Gastrocnemius medialis (tissue), 4 donors: ENCODE results near the gene RPN2. TPM values are rescaled to one million over a fixed set of nuclear protein-coding genes. Genes with fewer than 3 reads are reported as not detected.
A peak's percentile ranks its signal among the peaks of the same experiment; 100 is the strongest.

Experiments
- ATAC-seq, 2 donors: fragments of 150-250 bp; one replicate each; pipeline ENCODE4 v1.9.1; 2016
- DNase-seq, 2 donors: peaks; one replicate each; pipeline ENCODE4 v3.0.0-alpha.2; 2019
- H3K27ac ChIP-seq, 4 donors: fragments of 200-600 bp; sonication (generic); 1 replicate in 1 of 4; 2 replicates in 3 of 4; pipeline ENCODE4 v1.5.1; 2016 to 2018; ENCODE audit warnings: mild to moderate bottlenecking in 2 of 4, moderate library complexity in 1 of 4
- H3K27me3 ChIP-seq, 3 donors: fragments of 200-600 bp; sonication (generic) in 2 of 3; 1 replicate in 1 of 3; 2 replicates in 2 of 3; pipeline versions ENCODE4 v1.5.1 to v1.6.0; 2016 to 2019; ENCODE audit warnings: mild to moderate bottlenecking in 1 of 3, moderate library complexity in 1 of 3
- H3K36me3 ChIP-seq, 2 donors: fragments of 200-600 bp; sonication (generic) in 1 of 2; one replicate each; pipeline ENCODE4 v1.5.1; 2017 to 2018
- H3K4me1 ChIP-seq, 2 donors: fragments of 200-600 bp; sonication (generic) in 1 of 2; one replicate each; pipeline ENCODE4 v1.5.1; 2016 to 2017; ENCODE audit warnings: mild to moderate bottlenecking in 2 of 2
- H3K4me3 ChIP-seq, 4 donors: fragments of 200-600 bp; sonication (generic) in 3 of 4; 1 replicate in 1 of 4; 2 replicates in 3 of 4; pipeline ENCODE4 v1.5.1; 2016 to 2019; ENCODE audit warnings: mild to moderate bottlenecking in 2 of 4
- H3K9me3 ChIP-seq, 3 donors: fragments of 200-600 bp; sonication (generic) in 2 of 3; 1 replicate in 1 of 3; 2 replicates in 2 of 3; pipeline ENCODE4 v1.5.1; 2016 to 2019
- CTCF ChIP-seq, 5 experiments: fragments of 450-650 bp in 3 of 5; fragments of 200-600 bp in 2 of 5; sonication (generic) in 2 of 5; IDR thresholded peaks in 4 of 5; conservative IDR thresholded peaks in 1 of 5; 1 replicate in 4 of 5; 2 replicates in 1 of 5; pipeline ENCODE4 v1.5.1; 2016 to 2019; ENCODE audit warnings: antibody characterized with exemption in 5 of 5, mild to moderate bottlenecking in 3 of 5, moderate library complexity in 3 of 5
- POLR2A ChIP-seq, 2 donors: fragments of 450-650 bp; IDR thresholded peaks; one replicate each; pipeline ENCODE4 v1.6.1; 2017; ENCODE audit warnings: antibody characterized with exemption in 2 of 2, mild to moderate bottlenecking in 2 of 2, moderate library complexity in 2 of 2
- in situ Hi-C, 4 donors: fragments of 200-750 bp; cut with MboI; loops; one replicate each; pipeline versions ENCODE4 v1.15.0 to v1.8.0; 2017; ENCODE audit warnings: low sequenced_read_pairs in 4 of 4
- intact Hi-C: fragments of 100-400 bp; cut with DNase I; formaldehyde crosslinking; loops from one replicate; pipeline ENCODE4 v1.15.1; 2023; ENCODE audit warnings: low total_unique reads
- total RNA-seq, 4 donors: library from RNA; depleted of rRNA; stranded (reverse); fragments of >200 nt; gene quantifications; one replicate each; pipeline versions ENCODE4 v1.1.0 to v1.2.3, GENCODE V29; 2016

The RPN2 gene
- 100 to 1,000 TPM in 3 of 4 donors, 10 to 100 TPM in 1; 85.7 to 132 (median 127) TPM for total RNA-seq

GRCh38 chr20:37178839-37179682 lies at the start of gene RPN2, which contains the start of gene MROH8:
RPN2 (plus strand) TSS chr20:37179330; CDS start chr20:37179357, 27 bp downstream.
MROH8 (minus strand) TSS chr20:37179548.
- ATAC-seq: peak; percentile 86 to 90
- peak in 1 of 5 experiments; percentile 13 for TF ChIP-seq CTCF (IDR thresholded peaks at IDR 0.05 in 4 of 5, conservative IDR thresholded peaks at IDR 0.05 in 1 of 5)
- TF ChIP-seq POLR2A (IDR thresholded peaks at IDR 0.05): peak; percentile 81 to 93
- DNase-seq: peak; percentile 97 to 98
- peaks cover 30 to 38% of the 10 kb centered on the region in 2 donors for H3K4me1 ChIP-seq
- intact Hi-C loops (loop anchor here (1.0 to 2.0 kb wide), 2 partner anchors 82 to 348 kb away; partner anchors contain the start of gene BLCAP), in situ Hi-C loops (loop anchor here in 1 of 4 donors (25.0 kb wide), 1 partner anchor 808 kb away; no protein-coding TSS in a partner anchor)
- no peaks in the 10 kb centered on the region for H3K27me3 ChIP-seq
- peak within 1 kb of the TSS; percentile 94 to 98 (median 98) for H3K27ac ChIP-seq
- peaks cover 0 to 2% of the 10 kb centered on the region in 2 donors for H3K36me3 ChIP-seq
- no peaks in the 10 kb centered on the region for H3K9me3 ChIP-seq
- peak within 1 kb of the TSS; percentile 69 to 95 (median 84) for H3K4me3 ChIP-seq

DNA sequence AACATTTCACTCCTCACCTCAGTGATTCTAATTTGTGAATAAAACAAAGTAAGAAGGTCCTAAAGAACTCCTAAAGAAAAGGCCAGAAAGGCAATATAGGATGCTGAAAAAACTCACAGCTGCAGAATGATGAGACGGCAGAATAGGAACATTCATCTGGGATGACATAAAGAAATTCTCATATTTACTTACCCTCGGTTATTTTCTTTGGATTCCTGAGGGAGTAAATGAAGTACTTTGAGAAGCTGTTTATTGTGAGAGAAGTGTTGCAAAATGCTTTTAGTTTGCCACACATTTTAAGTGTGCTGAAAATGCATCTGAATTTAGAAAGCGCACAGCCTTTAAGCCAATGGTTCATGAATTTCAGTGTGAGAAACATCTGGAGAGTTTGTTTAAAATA lies 47.6 kb upstream of the RPN2 start:
- in situ Hi-C loops: no loop called here
- DNase-seq: no peak
- no peaks in the 10 kb centered on the region for H3K4me1 ChIP-seq
- no peak overlapping the region for H3K27ac ChIP-seq
- intact Hi-C loops: no loop called here
- H3K4me3 ChIP-seq: no peak overlapping the region
- TF ChIP-seq CTCF (IDR thresholded peaks at IDR 0.05 in 4 of 5, conservative IDR thresholded peaks at IDR 0.05 in 1 of 5) (no peak), POLR2A (IDR thresholded peaks at IDR 0.05) (no peak)
- no peaks in the 10 kb centered on the region for H3K36me3 ChIP-seq
- ATAC-seq: no peak
- no peaks in the 10 kb centered on the region for H3K9me3 ChIP-seq
- H3K27me3 ChIP-seq: no peaks in the 10 kb centered on the region

DNA sequence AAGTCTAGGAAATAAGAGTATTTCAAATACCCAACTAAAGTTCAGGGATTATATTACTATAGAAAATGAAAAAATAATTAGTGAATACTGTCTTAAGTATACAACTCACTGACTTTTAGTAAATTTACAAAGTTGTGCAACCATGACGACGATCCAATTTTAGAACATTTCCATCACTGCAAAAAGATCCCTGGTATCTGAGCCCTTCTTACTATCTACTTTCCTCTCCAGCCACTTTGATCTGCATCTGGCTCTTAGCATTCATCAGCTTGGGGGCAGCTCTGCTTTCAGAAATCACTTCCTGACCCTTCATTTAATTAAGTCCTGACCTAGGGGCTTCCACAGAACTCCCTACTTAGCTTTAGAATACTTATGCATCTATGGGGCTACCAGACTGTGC lies 45.2 kb upstream of the RPN2 start:
- intact Hi-C loops: no loop called here
- DNase-seq (no peak), ATAC-seq (no peak)
- Histone ChIP-seq H3K4me3 (no peak overlapping the region), H3K36me3 (no peaks in the 10 kb centered on the region), H3K27me3 (no peaks in the 10 kb centered on the region), H3K27ac (no peak overlapping the region), H3K4me1 (no peaks in the 10 kb centered on the region), H3K9me3 (no peaks in the 10 kb centered on the region)
- in situ Hi-C loops: no loop called here
- TF ChIP-seq CTCF (IDR thresholded peaks at IDR 0.05 in 4 of 5, conservative IDR thresholded peaks at IDR 0.05 in 1 of 5) (no peak), POLR2A (IDR thresholded peaks at IDR 0.05) (no peak)

GRCh38 chr20:37137547-37137946 lies 41.6 kb upstream of the RPN2 start:
- DNase-seq (no peak), ATAC-seq (no peak)
- no peaks in the 10 kb centered on the region for H3K36me3 ChIP-seq
- no peak overlapping the region for H3K4me3 ChIP-seq
- no peaks in the 10 kb centered on the region for H3K27me3 ChIP-seq
- H3K9me3 ChIP-seq: no peaks in the 10 kb centered on the region
- in situ Hi-C loops: no loop called here
- H3K4me1 ChIP-seq: no peaks in the 10 kb centered on the region
- no peak overlapping the region for H3K27ac ChIP-seq
- TF ChIP-seq CTCF (IDR thresholded peaks at IDR 0.05 in 4 of 5, conservative IDR thresholded peaks at IDR 0.05 in 1 of 5) (no peak), POLR2A (IDR thresholded peaks at IDR 0.05) (no peak)
- intact Hi-C loops: no loop called here
